Mesendoderm (in vitro differentiated cells): ENCODE results near the gene HOXC11.
A peak's percentile ranks its signal among the peaks of the same experiment; 100 is the strongest.

Experiments
- DNase-seq: peaks from one replicate; pipeline ENCODE4 v3.0.0; 2013
- H2AK5ac ChIP-seq: 2 replicates; pipeline ENCODE4 v1.6.1; 2013; ENCODE audit warnings: low read length, inconsistent platforms
- H2BK120ac ChIP-seq: 2 replicates; pipeline ENCODE4 v1.6.1; 2013; ENCODE audit warnings: low read depth, mild to moderate bottlenecking, low read length, moderate library complexity, mixed read lengths
- H2BK15ac ChIP-seq: replicated peaks from 2 replicates; pipeline ENCODE4 v1.6.1; 2013; ENCODE audit warnings: low read depth, mild to moderate bottlenecking, moderate library complexity
- H2BK5ac ChIP-seq: 2 replicates; pipeline ENCODE4 v1.6.1; 2013; ENCODE audit warnings: low read length, inconsistent platforms
- H3K18ac ChIP-seq: 2 replicates; pipeline ENCODE4 v1.6.1; 2013; ENCODE audit warnings: mild to moderate bottlenecking, low read length, mixed read lengths
- H3K23ac ChIP-seq: one replicate; pipeline ENCODE4 v1.6.1; 2013; ENCODE audit warnings: low read length
- H3K27ac ChIP-seq: 2 replicates; pipeline ENCODE4 v1.5.1; 2013; ENCODE audit warnings: low read depth, mild to moderate bottlenecking, inconsistent platforms, low read length, moderate library complexity
- H3K27me3 ChIP-seq: 2 replicates; pipeline ENCODE4 v1.6.1; 2013; ENCODE audit warnings: low read length, control low read depth, mild to moderate bottlenecking, inconsistent platforms; ENCODE audit not compliant: insufficient read depth, poor library complexity
- H3K36me3 ChIP-seq: 2 replicates; pipeline ENCODE4 v1.6.1; 2013; ENCODE audit warnings: low read length, inconsistent platforms; ENCODE audit not compliant: control insufficient read depth, insufficient read depth
- H3K4ac ChIP-seq: one replicate; pipeline ENCODE4 v1.6.1; 2013; ENCODE audit warnings: low read depth, mild to moderate bottlenecking, low read length, moderate library complexity
- H3K4me1 ChIP-seq: 2 replicates; pipeline ENCODE4 v1.6.1; 2013; ENCODE audit warnings: low read depth, low read length, inconsistent platforms; ENCODE audit not compliant: control insufficient read depth
- H3K4me2 ChIP-seq: 2 replicates; pipeline ENCODE4 v1.6.1; 2013; ENCODE audit warnings: low read length
- H3K4me3 ChIP-seq: 2 replicates; pipeline ENCODE4 v1.5.1; 2013; ENCODE audit warnings: mild to moderate bottlenecking, low read length
- H3K56ac ChIP-seq: one replicate; pipeline ENCODE4 v1.6.1; 2013; ENCODE audit warnings: low read length
- H3K79me1 ChIP-seq: 2 replicates; pipeline ENCODE4 v1.6.1; 2013; ENCODE audit warnings: low read length, inconsistent platforms
- H3K79me2 ChIP-seq: 2 replicates; pipeline ENCODE4 v1.6.1; 2013; ENCODE audit warnings: mild to moderate bottlenecking, low read length; ENCODE audit not compliant: control insufficient read depth, insufficient read depth
- H3K9ac ChIP-seq: 2 replicates; pipeline ENCODE4 v1.6.1; 2013; ENCODE audit warnings: low read length, inconsistent platforms
- H4K5ac ChIP-seq: one replicate; pipeline ENCODE4 v1.6.1; 2013; ENCODE audit warnings: low read length
- H4K8ac ChIP-seq: one replicate; pipeline ENCODE4 v1.6.1; 2013; ENCODE audit warnings: low read depth, mild to moderate bottlenecking, control low read depth, low read length, moderate library complexity
- WGBS: extraction: QIAGEN DNeasy Blood & Tissue Kit; methylation state at CpG from one replicate; pipeline ENCODE4 v1.1.7; 2013; ENCODE audit warnings: low lambda C conversion rate, missing lambda C conversion rate; ENCODE audit not compliant: insufficient coverage; ENCODE audit errors: extremely low coverage; 5-methylcytosine and 5-hydroxymethylcytosine counted together

The HOXC11 gene

DNA sequence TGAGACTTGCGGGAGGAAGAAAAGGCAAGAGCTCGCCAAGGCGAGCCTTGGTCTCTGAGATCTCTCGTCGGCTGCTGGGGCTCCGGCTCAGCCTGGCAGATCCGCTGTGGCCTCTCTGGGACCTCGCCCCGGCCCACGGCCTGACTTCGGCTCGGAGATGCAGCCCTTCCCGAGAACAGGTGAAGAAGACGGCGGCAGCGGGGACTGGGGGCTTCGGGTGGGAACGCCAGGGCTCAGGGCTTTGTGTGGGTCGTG, 21.0 kb downstream of the HOXC11 start:
- H3K4ac ChIP-seq: no peak overlapping the region
- no CpG with 5 or more reads among the region's 19 CpGs for WGBS
- no peak overlapping the region for H4K8ac ChIP-seq
- no peaks in the 10 kb centered on the region for H3K79me2 ChIP-seq
- H3K4me3 ChIP-seq: no peak overlapping the region
- DNase-seq: no peak
- H3K36me3 ChIP-seq: no peaks in the 10 kb centered on the region
- no peaks in the 10 kb centered on the region for H3K79me1 ChIP-seq
- H2AK5ac ChIP-seq: no peak overlapping the region
- no peak overlapping the region for H2BK5ac ChIP-seq
- H3K4me1 ChIP-seq: no peaks in the 10 kb centered on the region
- H3K9ac ChIP-seq: no peak overlapping the region
- no peak overlapping the region for H3K23ac ChIP-seq
- no peak overlapping the region for H3K4me2 ChIP-seq
- no peak overlapping the region for H3K27ac ChIP-seq
- H2BK120ac ChIP-seq: no peak overlapping the region
- H3K56ac ChIP-seq: no peak overlapping the region
- no peak overlapping the region for H3K18ac ChIP-seq
- no peak overlapping the region for H4K5ac ChIP-seq
- no peak overlapping the region for H2BK15ac ChIP-seq
- H3K27me3 ChIP-seq: peaks cover 96% of the 10 kb centered on the region

DNA sequence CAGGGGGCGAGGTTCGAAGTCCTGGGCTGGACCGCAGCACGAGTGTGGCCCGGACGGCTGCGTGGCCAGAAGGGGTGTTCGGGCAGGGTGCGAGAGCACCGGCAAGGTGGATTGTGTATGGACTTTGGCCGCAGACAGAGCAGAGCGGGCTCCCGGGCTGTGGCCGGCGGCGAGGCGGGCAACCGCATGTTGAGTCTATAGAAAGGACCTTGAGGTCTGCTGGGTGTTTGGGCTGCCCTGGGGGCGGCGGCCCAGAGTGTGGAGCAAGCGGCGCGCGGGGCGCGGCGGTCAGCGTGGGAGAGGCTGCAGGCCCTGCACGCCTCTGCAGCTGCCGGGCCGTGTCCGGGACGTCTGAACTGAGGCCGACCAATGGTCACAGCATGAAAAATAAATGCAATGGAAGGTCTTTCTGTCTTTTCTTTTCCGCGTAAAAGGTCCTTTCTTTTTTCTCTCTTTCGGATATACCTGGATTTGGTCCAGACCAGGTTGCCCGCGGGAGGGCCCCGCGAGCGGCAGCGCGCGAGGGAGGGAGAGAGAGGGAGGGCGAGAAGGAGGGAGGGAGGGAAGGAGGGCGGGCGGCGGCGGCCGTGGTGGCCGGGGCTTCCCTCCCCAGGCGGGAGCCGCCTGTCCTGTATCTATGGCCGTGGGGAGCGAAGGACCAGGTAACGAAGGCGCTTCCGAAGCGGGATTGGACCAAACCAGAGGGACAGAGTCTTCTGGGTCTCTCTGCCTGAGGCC, 21.5 kb downstream of the HOXC11 start:
- WGBS: no CpG with 5 or more reads among the region's 60 CpGs
- no peak overlapping the region for H3K56ac ChIP-seq

DNA sequence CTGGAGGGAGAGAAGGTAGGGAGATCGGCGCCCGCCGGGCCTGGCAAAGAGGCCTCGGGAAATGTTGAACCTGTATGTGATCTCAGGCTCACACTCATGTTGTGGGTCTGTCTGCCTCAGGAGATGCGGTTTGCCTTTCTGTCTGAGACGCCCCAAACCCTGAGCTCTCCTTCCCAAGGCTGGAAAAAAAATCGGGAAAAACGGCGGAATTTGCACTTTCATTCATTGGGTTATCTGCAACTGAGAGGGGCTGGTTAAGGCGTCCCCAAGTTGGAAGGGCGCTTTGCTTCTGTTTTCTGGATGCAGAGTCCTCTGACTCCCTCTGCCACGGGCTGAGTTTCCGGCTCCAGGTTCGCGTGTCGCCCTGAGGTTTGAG, 22.1 kb downstream of the HOXC11 start:
- Histone ChIP-seq H3K56ac (no peak overlapping the region), H3K23ac (no peak overlapping the region), H3K27ac (no peak overlapping the region), H3K27me3 (peaks cover 96% of the 10 kb centered on the region), H4K5ac (no peak overlapping the region), H4K8ac (no peak overlapping the region), H2AK5ac (no peak overlapping the region), H3K4me3 (no peak overlapping the region), H3K9ac (no peak overlapping the region), H2BK120ac (no peak overlapping the region), H3K4me1 (no peaks in the 10 kb centered on the region), H2BK15ac (no peak overlapping the region), H3K36me3 (no peaks in the 10 kb centered on the region), H3K4me2 (no peak overlapping the region), H3K79me1 (no peaks in the 10 kb centered on the region), H2BK5ac (no peak overlapping the region), H3K79me2 (no peaks in the 10 kb centered on the region), H3K18ac (no peak overlapping the region), H3K4ac (no peak overlapping the region)
- no CpG with 5 or more reads among the region's 17 CpGs for WGBS
- DNase-seq: no peak

More for the DNA sequence above, 21.5 kb downstream of the HOXC11 start:
- no peak overlapping the region for H3K4ac ChIP-seq
- H3K4me1 ChIP-seq: no peaks in the 10 kb centered on the region
- H2BK120ac ChIP-seq: no peak overlapping the region
- no peaks in the 10 kb centered on the region for H3K79me1 ChIP-seq
- no peak overlapping the region for H2BK15ac ChIP-seq
- peaks cover 95% of the 10 kb centered on the region for H3K27me3 ChIP-seq
- no peak overlapping the region for H3K18ac ChIP-seq
- H3K4me2 ChIP-seq: no peak overlapping the region
- no peak overlapping the region for H4K5ac ChIP-seq
- H4K8ac ChIP-seq: no peak overlapping the region
- no peaks in the 10 kb centered on the region for H3K79me2 ChIP-seq
- H3K23ac ChIP-seq: no peak overlapping the region
- H3K27ac ChIP-seq: no peak overlapping the region
- no peaks in the 10 kb centered on the region for H3K36me3 ChIP-seq
- H2AK5ac ChIP-seq: no peak overlapping the region
- H3K9ac ChIP-seq: no peak overlapping the region
- DNase-seq: no peak
- no peak overlapping the region for H2BK5ac ChIP-seq
- H3K4me3 ChIP-seq: no peak overlapping the region

DNA sequence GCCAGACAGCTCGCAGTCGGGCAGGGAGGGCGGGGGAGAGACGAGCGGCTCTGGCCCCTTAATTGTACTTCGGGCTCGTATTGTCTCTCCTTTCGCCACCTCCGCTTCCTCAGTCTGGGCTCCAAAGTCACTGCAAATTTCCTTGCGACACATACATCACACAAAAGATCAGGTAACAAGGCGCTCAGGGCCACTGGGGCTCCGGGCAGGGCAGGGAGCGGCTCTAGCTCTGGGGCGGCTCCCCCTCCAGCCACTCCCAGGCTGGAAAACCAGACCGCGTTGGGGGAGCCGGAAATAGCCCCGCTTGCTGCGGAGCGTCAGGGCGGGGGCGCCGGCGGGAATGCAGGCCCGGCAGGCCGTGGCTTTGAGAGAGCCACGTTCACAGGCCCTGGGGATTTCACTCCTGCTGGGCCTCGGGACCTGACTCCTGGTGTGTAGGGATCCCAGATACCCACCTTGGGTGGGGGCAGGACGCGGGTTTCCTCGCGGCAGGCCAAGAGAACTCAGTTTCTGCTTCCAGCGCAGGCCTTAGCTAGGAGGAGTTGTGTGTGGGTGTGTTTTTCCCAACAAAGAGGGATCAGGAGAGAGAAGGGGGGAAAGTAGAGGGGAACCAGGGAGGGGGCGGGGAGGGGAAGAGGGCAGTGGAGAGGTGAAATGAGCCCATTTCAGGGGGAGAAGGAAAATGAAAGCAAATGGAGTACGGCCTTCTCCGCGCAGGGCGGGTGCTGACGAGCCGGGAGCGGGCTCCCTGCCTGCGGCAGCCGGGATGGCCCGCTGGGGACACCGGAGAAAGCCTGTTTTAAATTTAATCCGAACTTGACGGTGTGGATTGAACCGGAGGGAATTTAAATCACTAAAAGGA, 22.7 kb downstream of the HOXC11 start:
- H2AK5ac ChIP-seq: no peak overlapping the region
- no peak overlapping the region for H4K8ac ChIP-seq
- peaks cover 96% of the 10 kb centered on the region for H3K27me3 ChIP-seq
- H3K18ac ChIP-seq: no peak overlapping the region
- no peaks in the 10 kb centered on the region for H3K79me2 ChIP-seq
- no peak overlapping the region for H2BK5ac ChIP-seq
- no peaks in the 10 kb centered on the region for H3K4me1 ChIP-seq
- H3K4ac ChIP-seq: no peak overlapping the region
- no peak for DNase-seq
- H3K36me3 ChIP-seq: no peaks in the 10 kb centered on the region
- H3K79me1 ChIP-seq: no peaks in the 10 kb centered on the region
- no peak overlapping the region for H3K56ac ChIP-seq
- WGBS: no CpG with 5 or more reads among the region's 48 CpGs
- no peak overlapping the region for H3K23ac ChIP-seq
- H4K5ac ChIP-seq: no peak overlapping the region
- H3K27ac ChIP-seq: no peak overlapping the region
- H3K4me3 ChIP-seq: no peak overlapping the region
- peak overlapping the region; percentile 13 for H3K4me2 ChIP-seq
- no peak overlapping the region for H2BK120ac ChIP-seq
- no peak overlapping the region for H2BK15ac ChIP-seq
- H3K9ac ChIP-seq: no peak overlapping the region

DNA sequence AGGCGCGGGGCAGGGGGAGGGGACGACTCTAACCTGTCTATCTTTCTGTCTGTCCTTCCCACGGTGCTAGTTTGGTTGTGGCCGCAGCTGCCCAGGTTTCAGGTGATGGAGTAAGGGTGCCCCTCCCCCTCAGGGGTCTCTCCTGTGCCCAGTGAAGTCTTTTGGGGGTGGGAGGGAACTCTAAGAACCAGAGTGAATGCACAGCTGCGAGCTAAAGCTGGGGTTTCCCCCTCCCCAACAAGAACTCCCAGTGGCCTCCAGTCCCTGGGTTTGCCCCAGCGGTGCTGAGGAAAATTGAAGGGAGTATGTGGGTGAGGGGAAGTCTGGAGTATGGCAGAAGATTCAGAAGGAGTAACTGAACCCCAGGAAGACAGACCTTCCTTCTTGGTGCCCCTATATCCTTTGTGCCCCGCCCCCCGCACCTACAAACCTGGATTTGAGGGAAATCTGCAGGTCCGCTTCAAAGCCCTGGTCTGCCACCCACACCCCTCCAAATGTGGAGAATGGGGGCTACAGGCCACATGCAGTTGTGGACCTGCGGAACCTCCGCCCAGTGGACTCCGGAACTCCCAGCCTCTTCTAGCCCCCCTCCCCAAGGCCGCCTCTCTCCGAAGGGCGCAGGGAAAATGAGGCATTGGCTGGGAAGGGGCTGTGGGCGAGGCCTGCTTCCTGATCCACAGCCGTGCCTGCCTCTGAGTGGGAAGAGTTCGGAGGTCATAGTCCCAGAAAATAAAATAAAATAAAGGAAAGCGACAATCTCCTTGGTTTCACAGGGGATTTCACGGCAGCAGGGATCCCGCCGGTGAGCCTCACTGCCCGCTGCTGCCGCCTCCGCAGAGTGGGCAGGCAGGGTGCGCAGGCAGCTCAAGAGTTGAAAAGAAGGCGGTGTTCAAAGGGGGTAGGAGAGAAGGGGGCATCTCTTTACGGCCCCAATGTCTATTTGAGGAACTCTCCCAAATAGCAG, 23.6 kb downstream of the HOXC11 start:
- H3K79me2 ChIP-seq: no peaks in the 10 kb centered on the region
- no peaks in the 10 kb centered on the region for H3K36me3 ChIP-seq
- H3K23ac ChIP-seq: no peak overlapping the region
- H3K4ac ChIP-seq: no peak overlapping the region
- H4K8ac ChIP-seq: no peak overlapping the region
- H2AK5ac ChIP-seq: no peak overlapping the region
- DNase-seq: no peak
- no peak overlapping the region for H3K18ac ChIP-seq
- no peak overlapping the region for H3K27ac ChIP-seq
- H2BK120ac ChIP-seq: no peak overlapping the region
- H3K79me1 ChIP-seq: no peaks in the 10 kb centered on the region
- H3K56ac ChIP-seq: no peak overlapping the region
- H3K4me3 ChIP-seq: no peak overlapping the region
- no peak overlapping the region for H2BK5ac ChIP-seq
- WGBS: no CpG with 5 or more reads among the region's 29 CpGs
- H3K4me1 ChIP-seq: no peaks in the 10 kb centered on the region
- H2BK15ac ChIP-seq: no peak overlapping the region
- no peak overlapping the region for H4K5ac ChIP-seq
- H3K27me3 ChIP-seq: peaks cover 96% of the 10 kb centered on the region
- no peak overlapping the region for H3K4me2 ChIP-seq
- H3K9ac ChIP-seq: no peak overlapping the region
